A549 (cell line): ENCODE results near the gene BEND6. TPM values are rescaled to one million over a fixed set of nuclear protein-coding genes. Genes with fewer than 3 reads are reported as not detected.
A peak's percentile ranks its signal among the peaks of the same experiment; 100 is the strongest.

Experiments
- ATAC-seq, 2 experiments: fragments of 200-7000 bp in 1 of 2; fragments of >200 bp in 1 of 2; cut with Nextera tagmentation in 1 of 2; cut with Tn5 transposase in 1 of 2; 3 replicates each; pipeline versions ENCODE4 v1.8.0 to v1.9.1; 2018 to 2020; ENCODE audit warnings: mild to moderate bottlenecking in 1 of 2, moderate library complexity in 1 of 2
- CTCF ChIA-PET: fragments of 300-600 bp; sonication (Branson Sonifier 250); formaldehyde crosslinking; extraction: SDS; loops from one replicate; lab custom pipeline; 2021; ENCODE audit warnings: antibody characterized with exemption, inconsistent platforms; lab: Yijun Ruan, JAX
- POLR2A ChIA-PET: fragments of 350-600 bp; formaldehyde crosslinking; extraction: SDS; loops from one replicate; lab custom pipeline; 2021; ENCODE audit warnings: antibody characterized with exemption, inconsistent platforms; lab: Yijun Ruan, JAX
- DNase-seq, 2 experiments: peaks; one replicate each; pipeline versions ENCODE4 v3.0.0 to v3.0.0-alpha.2; 2011 to 2016; ENCODE audit warnings: low read depth in 1 of 2, low spot score in 1 of 2
- FAIRE-seq: peaks from 2 replicates; lab custom pipeline; 2011; peaks lifted over from hg19 to GRCh38; lab: Jason Lieb, UNC
- H3K27ac ChIP-seq, 2 experiments: fragments of >200 bp; sonication (Bioruptor Twin); formaldehyde crosslinking; 3 replicates each; pipeline ENCODE4 v1.5.1; 2016 to 2017
- H3K4me1 ChIP-seq: fragments of >200 bp; sonication (Bioruptor Twin); formaldehyde crosslinking; 3 replicates; pipeline ENCODE4 v1.6.1; 2016
- H3K4me2 ChIP-seq: fragments of >200 bp; sonication (Bioruptor Twin); formaldehyde crosslinking; 3 replicates; pipeline ENCODE4 v1.6.1; 2016
- H3K4me3 ChIP-seq: fragments of >200 bp; sonication (Bioruptor Twin); formaldehyde crosslinking; 3 replicates; pipeline ENCODE4 v1.5.1; 2016
- H3K9me3 ChIP-seq: fragments of >200 bp; sonication (Bioruptor Twin); formaldehyde crosslinking; 3 replicates; pipeline ENCODE4 v1.6.1; 2016
- BCL3 ChIP-seq: fragments of >200 bp; sonication (Bioruptor Twin); formaldehyde crosslinking; IDR thresholded peaks from 3 replicates; pipeline ENCODE4 v1.6.1; 2016
- CHD2 ChIP-seq: fragments of 150-350 bp; IDR thresholded peaks from 2 replicates; pipeline ENCODE4 v1.6.1; 2014; ENCODE audit warnings: low read length; ENCODE audit not compliant: partially characterized antibody
- E2F6 ChIP-seq: IDR thresholded peaks from 2 replicates; pipeline ENCODE4 v1.6.1; 2012; ENCODE audit warnings: low read depth, borderline replicate concordance
- FOSL2 ChIP-seq, 2 experiments: fragments of 450-650 bp in 1 of 2; fragments of >200 bp in 1 of 2; sonication (Bioruptor Twin) in 1 of 2; formaldehyde crosslinking; IDR thresholded peaks; 2 replicates each; pipeline versions ENCODE4 v1.5.0 to v1.6.1; 2016 to 2020; ENCODE audit warnings: mild to moderate bottlenecking in 1 of 2, moderate library complexity in 1 of 2
- FOXS1 ChIP-seq: fragments of 250-450 bp; sonication (Bioruptor Pico); IDR thresholded peaks from 2 replicates; pipeline ENCODE4 v1.5.0; 2020; ENCODE audit warnings: mild to moderate bottlenecking, moderate library complexity
- GATA3 ChIP-seq: IDR thresholded peaks from 2 replicates; pipeline ENCODE4 v1.6.1; 2012; ENCODE audit warnings: borderline replicate concordance
- HDAC2 ChIP-seq: fragments of 200-600 bp; sonication (generic); IDR thresholded peaks from 2 replicates; pipeline ENCODE4 v1.6.1; 2016
- HEYL ChIP-seq: fragments of 250-450 bp; sonication (Bioruptor Pico); IDR thresholded peaks from 2 replicates; pipeline ENCODE4 v1.8.0; 2021; ENCODE audit warnings: mild to moderate bottlenecking, moderate library complexity
- JUN ChIP-seq, 2 experiments: fragments of >200 bp; sonication (Bioruptor Twin); formaldehyde crosslinking; IDR thresholded peaks; 2 replicates in 1 of 2; 3 replicates in 1 of 2; pipeline ENCODE4 v1.6.1; 2016 to 2017
- KDM5A ChIP-seq: fragments of 200-600 bp; sonication (generic); IDR thresholded peaks from 2 replicates; pipeline ENCODE4 v1.6.1; 2016; ENCODE audit warnings: antibody characterized with exemption, mild to moderate bottlenecking
- MAX ChIP-seq: IDR thresholded peaks from 2 replicates; pipeline ENCODE4 v1.6.1; 2012
- PHF8 ChIP-seq: fragments of 200-600 bp; sonication (generic); IDR thresholded peaks from 2 replicates; pipeline ENCODE4 v1.6.1; 2016; ENCODE audit warnings: low read depth, mild to moderate bottlenecking, antibody characterized with exemption, moderate library complexity, borderline replicate concordance
- POLR2A ChIP-seq: IDR thresholded peaks from 2 replicates; pipeline ENCODE4 v1.6.1; 2012; ENCODE audit warnings: mild to moderate bottlenecking, low read length
- RAD21 ChIP-seq, 2 experiments: fragments of >200 bp in 1 of 2; sonication (Bioruptor Twin) in 1 of 2; formaldehyde crosslinking in 1 of 2; IDR thresholded peaks in 1 of 2; conservative IDR thresholded peaks in 1 of 2; 2 replicates in 1 of 2; 3 replicates in 1 of 2; pipeline ENCODE4 v1.6.1; 2012 to 2018; ENCODE audit warnings: inconsistent platforms in 1 of 2
- RARB ChIP-seq: fragments of 250-450 bp; sonication (Bioruptor Pico); IDR thresholded peaks from 2 replicates; pipeline ENCODE4 v1.8.0; 2021; ENCODE audit warnings: mild to moderate bottlenecking, moderate library complexity
- TFCP2L1 ChIP-seq: fragments of 250-450 bp; sonication (Bioruptor Pico); IDR thresholded peaks from 2 replicates; pipeline ENCODE4 v1.5.0; 2021; ENCODE audit warnings: mild to moderate bottlenecking
- ZNF302 ChIP-seq: fragments of 250-450 bp; sonication (Bioruptor Pico); IDR thresholded peaks from 2 replicates; pipeline ENCODE4 v1.9.0; 2021; ENCODE audit warnings: inconsistent platforms, mild to moderate bottlenecking, moderate library complexity
- WGBS: methylation state at CpG from one replicate; pipeline ENCODE4 v1.1.6; 2017; ENCODE audit errors: missing lambda C conversion rate; 5-methylcytosine and 5-hydroxymethylcytosine counted together
- polyA plus RNA-seq, 4 experiments: library from polyadenylated mRNA; depleted of rRNA in 3 of 4; stranded (reverse); fragments of >200 nt; fragmentation: RNase III in 1 of 4; extraction: RNeasy Plus Mini Kit Qiagen cat#74134 plus additional on column Dnase treatment in 1 of 4; gene quantifications; 2 replicates in 3 of 4; 3 replicates in 1 of 4; pipeline ENCODE4 v1.2.3, GENCODE V29; 2011 to 2017
- TF ChIP-seq, protein P1 (sequence below): fragments of >200 bp; sonication (Bioruptor Twin); formaldehyde crosslinking; IDR thresholded peaks from 2 replicates; pipeline ENCODE4 v1.6.1; 2016
- TF ChIP-seq, protein P2 (sequence below): fragments of 450-650 bp; IDR thresholded peaks from 2 replicates; pipeline ENCODE4 v1.6.1; 2014; ENCODE audit warnings: antibody characterized with exemption
- TF ChIP-seq, protein P3 (sequence below): fragments of >200 bp; sonication (Bioruptor Twin); formaldehyde crosslinking; IDR thresholded peaks from 3 replicates; pipeline ENCODE4 v1.5.1; 2016

BEND6 gene
- polyA plus RNA-seq, 2 of the 4 experiments (the other 2 are of a cell fraction) = 2.1 to 2.9 TPM

GRCh38 chr6:56986611-56987010 lies 31.7 kb downstream of the BEND6 start:
- no peak for FAIRE-seq
- no peak for DNase-seq
- WGBS = 58% methylated on average over 1 of the region's 1 CpG
- no peak overlapping the region for H3K4me2 ChIP-seq
- no peak overlapping the region for H3K27ac ChIP-seq
- no peak for ATAC-seq
- no peaks in the 10 kb centered on the region for H3K4me1 ChIP-seq
- CTCF ChIA-PET = interaction anchor here (0.7 to 1.1 kb wide), 2 partner anchors 32 to 337 kb away, joined by 3 read pairs; partner anchors contain the start of gene BEND6
- no peaks in the 10 kb centered on the region for H3K9me3 ChIP-seq
- H3K4me3 ChIP-seq = no peak overlapping the region
- POLR2A ChIA-PET = no interaction called here
- no peak for TF ChIP-seq HDAC2
- TF ChIP-seq, all 56 proteins: peak for 0

GRCh38 chr6:56988145-56988544 lies 33.2 kb downstream of the BEND6 start:
- FAIRE-seq (no peak), DNase-seq (no peak)
- no peaks in the 10 kb centered on the region for H3K9me3 ChIP-seq
- WGBS = 76% methylated on average over 10 of the region's 10 CpGs
- CTCF ChIA-PET = no interaction called here
- H3K4me2 ChIP-seq = no peak overlapping the region
- H3K4me3 ChIP-seq = no peak overlapping the region
- H3K27ac ChIP-seq = no peak overlapping the region
- TF ChIP-seq ZNF302 (CRISPR knock-in tag) (no peak), E2F6 (no peak), KDM5A (no peak), CHD2 (no peak), RARB (no peak)
- TF ChIP-seq, protein P1, sequence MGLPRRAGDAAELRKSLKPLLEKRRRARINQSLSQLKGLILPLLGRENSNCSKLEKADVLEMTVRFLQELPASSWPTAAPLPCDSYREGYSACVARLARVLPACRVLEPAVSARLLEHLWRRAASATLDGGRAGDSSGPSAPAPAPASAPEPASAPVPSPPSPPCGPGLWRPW = no peak
- TF ChIP-seq, all 56 proteins: peak for 0
- ATAC-seq = no peak
- peaks cover 12% of the 10 kb centered on the region for H3K4me1 ChIP-seq
- POLR2A ChIA-PET = no interaction called here

DNA sequence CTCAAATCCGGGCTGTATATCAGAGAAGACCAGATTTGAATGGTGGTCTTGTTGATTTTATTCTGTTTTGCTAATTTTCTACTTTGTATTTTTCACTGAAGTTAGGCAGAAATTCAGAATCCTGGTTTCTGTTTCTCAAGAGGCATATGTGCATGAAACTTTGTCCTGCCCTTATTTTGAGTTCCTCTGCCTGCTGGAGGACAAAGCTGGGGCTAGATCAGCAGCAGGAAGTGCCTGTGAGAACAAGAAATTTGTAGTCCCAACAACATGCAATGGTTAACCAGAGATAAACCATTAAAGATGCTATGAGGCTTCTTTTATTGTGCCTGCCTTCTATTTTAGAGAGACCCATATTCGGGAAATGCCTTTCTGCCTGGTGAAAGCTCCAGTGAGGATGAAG lies 37.1 kb downstream of the BEND6 start:
- H3K4me3 ChIP-seq = no peak overlapping the region
- CTCF ChIA-PET = interaction anchor here (0.8 to 1.1 kb wide), 3 partner anchors 29 to 89 kb away, joined by 3 to 4 read pairs (median 4); no protein-coding TSS in a partner anchor
- DNase-seq (no peak), ATAC-seq (no peak), FAIRE-seq (no peak)
- TF ChIP-seq MAX (no peak), BCL3 (no peak), FOSL2 (IDR thresholded peaks at IDR 0.05) (no peak), FOSL2 (CRISPR knock-in tag; IDR thresholded peaks at IDR 0.05) (no peak), RAD21 (conservative IDR thresholded peaks at IDR 0.05 in 1 of 2, IDR thresholded peaks at IDR 0.05 in 1 of 2) (no peak), FOXS1 (no peak), HEYL (CRISPR knock-in tag) (no peak), E2F6 (no peak), POLR2A (no peak), PHF8 (no peak), GATA3 (no peak), TFCP2L1 (CRISPR knock-in tag) (no peak), JUN (IDR thresholded peaks at IDR 0.05) (no peak)
- TF ChIP-seq, protein P1 = no peak
- TF ChIP-seq, protein P2, sequence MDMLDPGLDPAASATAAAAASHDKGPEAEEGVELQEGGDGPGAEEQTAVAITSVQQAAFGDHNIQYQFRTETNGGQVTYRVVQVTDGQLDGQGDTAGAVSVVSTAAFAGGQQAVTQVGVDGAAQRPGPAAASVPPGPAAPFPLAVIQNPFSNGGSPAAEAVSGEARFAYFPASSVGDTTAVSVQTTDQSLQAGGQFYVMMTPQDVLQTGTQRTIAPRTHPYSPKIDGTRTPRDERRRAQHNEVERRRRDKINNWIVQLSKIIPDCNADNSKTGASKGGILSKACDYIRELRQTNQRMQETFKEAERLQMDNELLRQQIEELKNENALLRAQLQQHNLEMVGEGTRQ = no peak
- TF ChIP-seq, protein P3, sequence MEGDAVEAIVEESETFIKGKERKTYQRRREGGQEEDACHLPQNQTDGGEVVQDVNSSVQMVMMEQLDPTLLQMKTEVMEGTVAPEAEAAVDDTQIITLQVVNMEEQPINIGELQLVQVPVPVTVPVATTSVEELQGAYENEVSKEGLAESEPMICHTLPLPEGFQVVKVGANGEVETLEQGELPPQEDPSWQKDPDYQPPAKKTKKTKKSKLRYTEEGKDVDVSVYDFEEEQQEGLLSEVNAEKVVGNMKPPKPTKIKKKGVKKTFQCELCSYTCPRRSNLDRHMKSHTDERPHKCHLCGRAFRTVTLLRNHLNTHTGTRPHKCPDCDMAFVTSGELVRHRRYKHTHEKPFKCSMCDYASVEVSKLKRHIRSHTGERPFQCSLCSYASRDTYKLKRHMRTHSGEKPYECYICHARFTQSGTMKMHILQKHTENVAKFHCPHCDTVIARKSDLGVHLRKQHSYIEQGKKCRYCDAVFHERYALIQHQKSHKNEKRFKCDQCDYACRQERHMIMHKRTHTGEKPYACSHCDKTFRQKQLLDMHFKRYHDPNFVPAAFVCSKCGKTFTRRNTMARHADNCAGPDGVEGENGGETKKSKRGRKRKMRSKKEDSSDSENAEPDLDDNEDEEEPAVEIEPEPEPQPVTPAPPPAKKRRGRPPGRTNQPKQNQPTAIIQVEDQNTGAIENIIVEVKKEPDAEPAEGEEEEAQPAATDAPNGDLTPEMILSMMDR = no peak
- POLR2A ChIA-PET = no interaction called here
- no peaks in the 10 kb centered on the region for H3K9me3 ChIP-seq
- peaks cover 12% of the 10 kb centered on the region for H3K4me1 ChIP-seq
- no peak overlapping the region for H3K27ac ChIP-seq
- 34% methylated on average over 2 of the region's 2 CpGs for WGBS
- peak overlapping the region; percentile 32; the same call in 2 of the 3 replicates for H3K4me2 ChIP-seq
